Measurements from ENCODE around the gene PBRM1. TPM values are rescaled to one million over a fixed set of nuclear protein-coding genes. Genes with fewer than 3 reads are reported as not detected.

Gene PBRM1
- total RNA-seq, 1 donor from 2014 or later: 51.5 TPM

DNA sequence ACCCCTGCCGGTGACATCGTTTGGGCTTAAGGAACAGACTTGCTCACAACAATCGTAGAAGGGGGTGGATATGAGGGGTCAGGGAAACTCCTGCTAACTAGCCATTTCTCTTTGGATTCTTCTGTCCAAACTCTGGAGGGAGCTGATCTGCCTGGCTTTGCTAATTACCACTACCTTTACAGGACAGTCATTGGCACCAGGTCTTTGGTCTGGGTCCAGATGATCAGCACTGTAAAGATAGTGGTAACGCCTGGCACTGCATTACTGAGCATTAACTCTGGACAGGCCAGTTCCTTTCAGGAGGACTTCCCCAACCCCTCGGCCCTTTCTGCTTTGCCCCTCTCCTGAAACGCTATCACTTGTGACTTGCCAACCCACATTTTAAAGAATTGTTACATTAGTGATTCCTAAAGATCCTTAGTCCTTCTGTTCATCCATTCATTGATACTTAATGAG, 148.5 kb downstream of the PBRM1 start:
- TF ChIP-seq, protein P1, sequence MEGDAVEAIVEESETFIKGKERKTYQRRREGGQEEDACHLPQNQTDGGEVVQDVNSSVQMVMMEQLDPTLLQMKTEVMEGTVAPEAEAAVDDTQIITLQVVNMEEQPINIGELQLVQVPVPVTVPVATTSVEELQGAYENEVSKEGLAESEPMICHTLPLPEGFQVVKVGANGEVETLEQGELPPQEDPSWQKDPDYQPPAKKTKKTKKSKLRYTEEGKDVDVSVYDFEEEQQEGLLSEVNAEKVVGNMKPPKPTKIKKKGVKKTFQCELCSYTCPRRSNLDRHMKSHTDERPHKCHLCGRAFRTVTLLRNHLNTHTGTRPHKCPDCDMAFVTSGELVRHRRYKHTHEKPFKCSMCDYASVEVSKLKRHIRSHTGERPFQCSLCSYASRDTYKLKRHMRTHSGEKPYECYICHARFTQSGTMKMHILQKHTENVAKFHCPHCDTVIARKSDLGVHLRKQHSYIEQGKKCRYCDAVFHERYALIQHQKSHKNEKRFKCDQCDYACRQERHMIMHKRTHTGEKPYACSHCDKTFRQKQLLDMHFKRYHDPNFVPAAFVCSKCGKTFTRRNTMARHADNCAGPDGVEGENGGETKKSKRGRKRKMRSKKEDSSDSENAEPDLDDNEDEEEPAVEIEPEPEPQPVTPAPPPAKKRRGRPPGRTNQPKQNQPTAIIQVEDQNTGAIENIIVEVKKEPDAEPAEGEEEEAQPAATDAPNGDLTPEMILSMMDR (conservative IDR thresholded peaks at IDR 0.05; ENCODE audit: low read depth, low read length): peak; percentile 7
- peak overlapping the region; percentile 86 for H3K4me3 ChIP-seq (ENCODE audit: low read depth, low read length)
- no peak for DNase-seq (ENCODE audit: low read depth)

DNA sequence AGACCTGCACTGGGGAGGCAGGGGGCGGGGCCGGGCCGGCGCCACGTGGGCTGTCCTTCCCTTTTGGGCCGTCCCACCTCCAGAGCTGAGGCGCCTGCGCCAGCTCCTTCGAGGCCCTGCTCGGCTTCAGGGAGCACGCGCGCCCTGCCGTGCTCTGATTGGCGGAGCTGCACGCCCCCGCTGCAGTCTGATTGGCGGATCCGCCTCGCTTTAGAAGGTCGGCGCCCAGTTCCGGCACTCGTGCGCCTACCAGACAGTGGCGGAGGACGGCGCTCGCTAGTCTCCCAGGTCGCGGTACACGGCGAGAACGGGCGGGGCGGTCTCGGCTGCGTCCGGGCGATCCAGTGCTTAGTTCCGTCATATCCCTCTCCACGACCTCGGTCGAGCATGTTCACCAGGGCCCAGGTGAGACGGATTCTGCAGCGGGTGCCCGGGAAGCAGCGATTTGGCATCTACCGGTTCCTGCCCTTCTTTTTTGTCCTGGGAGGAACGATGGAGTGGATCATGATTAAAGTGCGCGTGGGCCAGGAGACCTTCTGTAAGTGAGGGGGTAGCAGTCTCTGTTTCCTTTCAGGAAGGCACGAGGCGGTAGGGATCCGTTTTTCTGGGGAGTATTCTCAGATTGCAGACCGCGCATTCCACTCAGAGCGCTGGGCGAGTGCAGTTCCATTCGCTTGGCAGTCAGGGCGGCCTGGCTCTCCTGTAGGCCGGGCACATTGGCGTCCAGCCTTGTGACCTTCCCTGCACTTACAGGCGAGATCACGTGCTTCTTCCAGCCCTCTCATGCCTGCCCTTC, 149.1 kb downstream of the PBRM1 start, which contains the start of gene UQCC5:
UQCC5 (plus strand) TSS at position 237 of the 796 bp plus-strand sequence; CDS start at position 388, 151 bp downstream.
- TF ChIP-seq, protein P1 (conservative IDR thresholded peaks at IDR 0.05; ENCODE audit: low read depth, low read length): no peak
- peak within 1 kb of the TSS; percentile 86 for H3K4me3 ChIP-seq (ENCODE audit: low read depth, low read length)
- DNase-seq (ENCODE audit: low read depth): peak; percentile 64

DNA sequence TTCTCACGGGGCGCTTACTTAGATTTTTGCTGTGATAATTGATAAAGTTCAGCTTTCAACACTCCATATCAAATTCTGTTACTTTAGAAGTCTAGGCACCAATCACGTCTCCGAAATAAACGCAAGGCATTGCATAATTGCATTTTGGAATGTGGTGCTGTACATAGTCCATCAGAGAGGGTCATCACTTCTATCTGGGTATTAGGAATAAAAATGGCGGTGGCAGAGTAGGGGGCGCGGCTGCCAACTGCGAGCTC, 149.7 kb downstream of the PBRM1 start:
- no peak for DNase-seq (ENCODE audit: low read depth)
- TF ChIP-seq, protein P1 (conservative IDR thresholded peaks at IDR 0.05; ENCODE audit: low read depth, low read length): no peak
- H3K4me3 ChIP-seq (ENCODE audit: low read depth, low read length): peak overlapping the region; percentile 39

DNA sequence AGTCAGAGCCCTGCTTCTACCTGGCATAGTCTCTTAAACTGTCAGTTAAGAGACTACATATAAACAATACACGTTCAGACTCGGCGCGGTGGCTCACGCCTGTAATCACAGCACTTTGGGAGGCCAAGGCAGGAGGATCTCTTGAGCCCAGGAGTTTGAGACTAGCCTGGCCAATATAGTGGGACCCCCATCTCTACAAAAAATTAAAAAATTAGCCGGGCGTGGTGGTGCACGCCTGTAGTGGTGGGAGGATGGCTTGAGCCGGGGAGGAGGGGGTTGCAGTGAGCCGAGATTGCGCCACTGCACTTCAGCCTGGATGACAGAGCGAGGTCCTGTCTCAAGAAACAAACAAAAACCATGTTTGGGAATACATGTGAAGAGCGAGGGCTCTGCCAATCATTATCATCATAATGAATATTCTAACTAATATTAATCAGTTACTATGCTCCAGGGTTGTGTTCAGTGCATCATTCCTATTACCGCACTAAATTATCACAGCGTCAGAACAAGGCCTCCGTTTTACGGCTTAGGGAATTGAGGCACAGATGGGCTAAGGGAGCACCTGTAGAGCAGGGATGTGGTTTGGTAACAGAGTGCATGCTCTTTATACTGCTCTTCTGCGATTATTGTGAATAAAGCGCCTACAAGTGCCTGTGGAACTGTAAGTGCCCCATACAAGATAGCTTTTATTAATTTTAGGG, 150.2 kb downstream of the PBRM1 start:
- H3K4me3 ChIP-seq (ENCODE audit: low read depth, low read length): peak overlapping the region; percentile 39
- TF ChIP-seq, protein P1 (conservative IDR thresholded peaks at IDR 0.05; ENCODE audit: low read depth, low read length): no peak
- no peak for DNase-seq (ENCODE audit: low read depth)

DNA sequence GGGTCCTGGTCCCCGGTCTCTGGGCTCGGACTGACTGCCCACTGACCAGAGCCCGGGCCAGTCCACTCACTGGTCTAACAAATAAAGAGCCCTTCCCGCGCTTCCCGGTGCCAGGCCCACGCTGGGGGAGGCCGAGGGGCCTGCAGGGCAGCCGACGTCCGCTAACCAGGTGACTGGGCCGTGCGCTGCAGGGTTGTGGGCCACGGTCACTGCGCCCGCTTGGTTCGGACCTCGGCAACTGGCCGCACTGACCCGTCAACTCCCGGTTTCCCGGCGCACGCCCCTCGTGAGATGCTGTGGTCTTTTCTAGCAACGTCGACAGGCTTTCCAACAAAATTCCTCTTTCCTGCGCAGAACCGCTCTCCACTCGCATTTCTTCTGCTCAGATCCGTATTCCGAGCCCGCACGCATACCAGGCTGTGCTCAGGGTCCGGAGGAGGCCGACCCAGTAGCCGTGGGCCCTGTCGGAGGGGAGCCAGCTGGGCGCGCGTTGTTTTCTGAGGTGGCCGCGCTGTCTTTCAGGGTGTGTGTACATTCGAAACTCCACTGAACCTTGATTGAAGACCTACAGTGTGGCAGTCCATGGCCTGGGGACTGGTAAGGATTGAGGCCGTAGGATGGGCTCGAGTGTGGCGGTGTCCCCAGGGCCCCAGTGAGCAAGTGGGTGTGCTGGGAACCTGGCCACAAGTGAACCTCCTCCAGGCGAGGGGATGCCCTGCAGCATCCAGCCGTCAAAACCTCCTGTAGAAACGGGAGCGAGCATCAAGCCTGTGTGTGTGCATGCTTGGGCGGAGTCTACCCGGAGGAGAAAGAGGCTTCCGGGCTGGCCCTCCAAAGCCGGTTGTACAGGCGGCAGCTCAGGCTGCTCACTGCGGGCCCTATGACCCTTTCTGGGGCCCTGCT, 151.2 kb downstream of the PBRM1 start:
- no peak for DNase-seq (ENCODE audit: low read depth)
- H3K4me3 ChIP-seq (ENCODE audit: low read depth, low read length): peak overlapping the region; percentile 79
- TF ChIP-seq, protein P1 (conservative IDR thresholded peaks at IDR 0.05; ENCODE audit: low read depth, low read length): no peak

DNA sequence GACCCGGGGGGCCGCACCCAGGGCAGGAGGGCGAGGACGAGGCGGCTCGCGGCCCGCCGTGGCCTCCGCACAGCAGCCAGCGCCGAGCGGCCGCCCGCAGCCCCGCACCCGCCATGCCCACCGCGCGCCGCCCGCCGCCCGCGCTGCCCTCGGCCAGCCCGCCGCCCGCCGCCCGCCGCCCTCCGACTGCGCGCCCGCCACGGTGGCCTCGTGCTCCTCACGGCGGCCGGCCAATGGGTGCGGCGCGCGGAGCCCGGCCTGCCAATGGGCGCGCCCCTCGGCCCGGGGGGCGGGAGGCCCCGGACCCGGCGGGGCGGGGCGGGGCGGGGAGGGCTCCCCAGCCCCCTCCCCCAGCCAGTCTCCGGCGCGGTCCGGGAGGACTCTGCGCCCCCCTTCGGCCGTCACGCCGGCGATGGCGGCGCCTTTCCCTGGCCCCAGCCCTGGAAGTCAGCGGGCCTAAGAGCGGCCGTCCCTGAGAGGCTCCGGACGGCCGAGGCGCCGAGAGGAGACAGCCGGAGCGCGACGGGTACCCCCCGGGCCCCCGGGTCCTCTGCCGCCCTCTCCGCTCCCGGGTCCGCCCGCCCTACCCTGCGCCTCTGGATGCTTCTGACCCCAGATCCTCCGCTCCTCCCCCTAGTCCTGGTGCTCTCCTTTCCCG, 152.0 kb downstream of the PBRM1 start, which contains the start of gene NT5DC2:
NT5DC2 (minus strand) TSS at position 235 of the 658 bp plus-strand sequence; CDS start at position 115, 120 bp downstream.
- peak within 1 kb of the TSS; percentile 79 for H3K4me3 ChIP-seq (ENCODE audit: low read depth, low read length)
- TF ChIP-seq, protein P1 (conservative IDR thresholded peaks at IDR 0.05; ENCODE audit: low read depth, low read length): no peak
- no peak for DNase-seq (ENCODE audit: low read depth)
